Smooth muscle cell (in vitro differentiated cells): Measurements from ENCODE around the gene FBXL15. TPM values are rescaled to one million over a fixed set of nuclear protein-coding genes. Genes with fewer than 3 reads are reported as not detected.

Experiments
- DNase-seq: peaks from one replicate; lab custom pipeline; 2025; ENCODE audit not compliant: unreplicated experiment; lab: John Stamatoyannopoulos, UW
- H2AFZ ChIP-seq: fragments of 200-600 bp; sonication (generic); 2 replicates; pipeline ENCODE4 v1.6.0; 2016; ENCODE audit warnings: antibody characterized with exemption, low read depth, mild to moderate bottlenecking
- H3F3A ChIP-seq: fragments of 200-600 bp; sonication (generic); 2 replicates; pipeline ENCODE4 v1.6.0; 2017; ENCODE audit warnings: antibody characterized with exemption, low read depth
- H3K27ac ChIP-seq: fragments of 200-600 bp; sonication (generic); 2 replicates; pipeline ENCODE4 v1.5.1; 2016; ENCODE audit warnings: low read depth, mild to moderate bottlenecking
- H3K27me3 ChIP-seq: fragments of 200-600 bp; sonication (generic); 2 replicates; pipeline ENCODE4 v1.6.1; 2016; ENCODE audit warnings: low read depth, mild to moderate bottlenecking
- H3K36me3 ChIP-seq: fragments of 200-600 bp; sonication (generic); 2 replicates; pipeline ENCODE4 v1.5.1; 2016; ENCODE audit warnings: low read depth
- H3K4me1 ChIP-seq: fragments of 200-600 bp; sonication (generic); 2 replicates; pipeline ENCODE4 v1.5.1; 2016; ENCODE audit warnings: low read depth
- H3K4me2 ChIP-seq: fragments of 200-600 bp; sonication (generic); 2 replicates; pipeline ENCODE4 v1.6.0; 2016; ENCODE audit warnings: mild to moderate bottlenecking
- H3K4me3 ChIP-seq: fragments of 200-600 bp; sonication (generic); 2 replicates; pipeline ENCODE4 v1.5.1; 2016; ENCODE audit warnings: mild to moderate bottlenecking
- H3K79me2 ChIP-seq: fragments of 200-600 bp; sonication (generic); 2 replicates; pipeline ENCODE4 v1.6.0; 2016; ENCODE audit warnings: low read depth, mild to moderate bottlenecking
- H3K9ac ChIP-seq: fragments of 200-600 bp; sonication (generic); 2 replicates; pipeline ENCODE4 v1.6.0; 2016; ENCODE audit warnings: low read depth
- H3K9me3 ChIP-seq: fragments of 200-600 bp; sonication (generic); replicated peaks from 2 replicates; pipeline ENCODE4 v1.5.1; 2016; ENCODE audit warnings: low read depth
- H4K20me1 ChIP-seq: fragments of 200-600 bp; sonication (generic); 2 replicates; pipeline ENCODE4 v1.6.0; 2016; ENCODE audit warnings: low read depth
- CTCF ChIP-seq: fragments of 200-600 bp; sonication (generic); IDR thresholded peaks from 2 replicates; pipeline ENCODE4 v1.5.1; 2017; ENCODE audit warnings: borderline replicate concordance, mild to moderate bottlenecking, antibody characterized with exemption; ENCODE audit not compliant: insufficient read depth, poor library complexity, severe bottlenecking
- WGBS: methylation state at CpG from one replicate; pipeline ENCODE4 v1.1.7; 2016; ENCODE audit warnings: low lambda C conversion rate; 5-methylcytosine and 5-hydroxymethylcytosine counted together
- microRNA counts: library from miRNA; unstranded; fragments of <30 nt; microRNA quantifications from one replicate; lab custom pipeline; 2016
- microRNA-seq: library from miRNA; unstranded; fragments of <30 nt; microRNA quantifications from one replicate; pipeline ENCODE4, GENCODE V29; 2016; ENCODE audit warnings: borderline number of aligned reads
- polyA plus RNA-seq: library from polyadenylated mRNA; unstranded; fragments of >200 nt; fragmentation: Nextera tagmentation; extraction: Ambion mirVana; gene quantifications from 2 replicates; pipeline ENCODE4 v1.2.1, GENCODE V29; 2016
- small RNA-seq: library from RNA; depleted of rRNA; stranded (forward); fragments of <200 nt; gene quantifications from one replicate; pipeline ENCODE3, GENCODE V24; 2014
- total RNA-seq: library from RNA; depleted of rRNA; stranded (reverse); fragments of >200 nt; gene quantifications from 2 replicates; pipeline ENCODE4 v1.2.3, GENCODE V29; 2014

Gene FBXL15
- total and polyA plus RNA-seq, 2 experiments from 2014 or later: 8.2 to 29.0 TPM

- H2AFZ ChIP-seq: no peak overlapping the region
- no peaks in the 10 kb centered on the region for H3K27me3 ChIP-seq
- no peak overlapping the region for H3K4me2 ChIP-seq
- 78% methylated on average over 6 of the region's 6 CpGs for WGBS
- no peaks in the 10 kb centered on the region for H3K9me3 ChIP-seq
- no peak for DNase-seq
- no peaks in the 10 kb centered on the region for H3K79me2 ChIP-seq
- TF ChIP-seq CTCF: no peak
- H3K4me3 ChIP-seq: no peak overlapping the region
- no peak overlapping the region for H3K9ac ChIP-seq
- H4K20me1 ChIP-seq: no peaks in the 10 kb centered on the region
- H3K4me1 ChIP-seq: no peaks in the 10 kb centered on the region
- no peaks in the 10 kb centered on the region for H3K36me3 ChIP-seq
- no peaks in the 10 kb centered on the region for H3F3A ChIP-seq
- H3K27ac ChIP-seq: no peak overlapping the region
Observed at GRCh38 chr10:102467971-102468438, 47.4 kb downstream of the FBXL15 start.

GRCh38 chr10:102468683-102469082, 48.0 kb downstream of the FBXL15 start:
- TF ChIP-seq CTCF: no peak
- no peak overlapping the region for H2AFZ ChIP-seq

GRCh38 chr10:102470579-102471546, 50.2 kb downstream of the FBXL15 start:
- no peaks in the 10 kb centered on the region for H4K20me1 ChIP-seq
- H3K36me3 ChIP-seq: no peaks in the 10 kb centered on the region
- no peak overlapping the region for H3K4me3 ChIP-seq
- no peaks in the 10 kb centered on the region for H3K9me3 ChIP-seq
- DNase-seq: no peak
- H3K9ac ChIP-seq: no peak overlapping the region
- 98% methylated on average over 30 of the region's 36 CpGs for WGBS
- H3K27ac ChIP-seq: no peak overlapping the region
- no peaks in the 10 kb centered on the region for H3F3A ChIP-seq
- H3K79me2 ChIP-seq: no peaks in the 10 kb centered on the region
- no peak overlapping the region for H3K4me2 ChIP-seq
- H3K27me3 ChIP-seq: no peaks in the 10 kb centered on the region
- no peaks in the 10 kb centered on the region for H3K4me1 ChIP-seq
- TF ChIP-seq CTCF: no peak
- H2AFZ ChIP-seq: no peak overlapping the region

More at GRCh38 chr10:102468683-102469082, 48.0 kb downstream of the FBXL15 start:
- H3K27me3 ChIP-seq: no peaks in the 10 kb centered on the region
- 65% methylated on average over 9 of the region's 9 CpGs for WGBS
- no peak overlapping the region for H3K4me3 ChIP-seq
- H3K9ac ChIP-seq: no peak overlapping the region
- no peaks in the 10 kb centered on the region for H4K20me1 ChIP-seq
- H3K36me3 ChIP-seq: no peaks in the 10 kb centered on the region
- H3K4me1 ChIP-seq: no peaks in the 10 kb centered on the region
- H3K9me3 ChIP-seq: no peaks in the 10 kb centered on the region
- H3F3A ChIP-seq: no peaks in the 10 kb centered on the region
- no peak overlapping the region for H3K27ac ChIP-seq
- H3K4me2 ChIP-seq: no peak overlapping the region
- H3K79me2 ChIP-seq: no peaks in the 10 kb centered on the region
- DNase-seq: no peak

MicroRNAs encoded within 50 kb of the gene (microRNA counts, 767-probe panel; counts per million panel counts)
- microRNA hsa-miR-146b-3p (lab: Ali Mortazavi, UCI) (183 counts per million), microRNA hsa-miR-146b-5p (lab: Ali Mortazavi, UCI) (183 counts per million)

Small RNA genes lying within 50 kb of the gene (microRNA-seq; reads per million reads assigned to microRNA genes)
- gene MIR146B: 6,260 reads per million, percentile 92 among the genes with 10 or more reads in this experiment

Small RNA genes lying within 50 kb of the gene (small RNA-seq; reads per million reads assigned to genes)
- gene MIR146B: 10,417 reads per million, percentile 100 among the genes with 10 or more reads in this experiment

Other genes with a start within 250 kb of the FBXL15 start
- 0.63 and 1.5 TPM in 2 replicates for gene ELOVL3, start 194.5 kb upstream of the FBXL15 start, total RNA-seq
- gene ELOVL3, start 194.5 kb upstream of the FBXL15 start, polyA plus RNA-seq: 1.1 and 1.2 TPM in 2 replicates
- gene PITX3, start 179.3 kb upstream of the FBXL15 start, total RNA-seq: not detected in 2 replicates
- gene PITX3, start 179.3 kb upstream of the FBXL15 start, polyA plus RNA-seq: 2.0 TPM in 2 replicates
- gene GBF1, start 175.3 kb upstream of the FBXL15 start, total RNA-seq: 53.5 and 56.4 TPM in 2 replicates
- 44.4 and 52.8 TPM in 2 replicates for gene GBF1, start 175.3 kb upstream of the FBXL15 start, polyA plus RNA-seq
- 32.6 and 35.9 TPM in 2 replicates for gene NFKB2, start 25.1 kb upstream of the FBXL15 start, total RNA-seq
- gene NFKB2, start 25.1 kb upstream of the FBXL15 start, polyA plus RNA-seq: 38.1 and 44.3 TPM in 2 replicates
- gene PSD, start 2.1 kb upstream of the FBXL15 start, total RNA-seq: 4.1 and 29.1 TPM in 2 replicates
- 31.6 and 33.5 TPM in 2 replicates for gene PSD, start 2.1 kb upstream of the FBXL15 start, polyA plus RNA-seq
- gene CUEDC2, start 11.7 kb downstream of the FBXL15 start, total RNA-seq: 24.7 and 40.9 TPM in 2 replicates
- gene CUEDC2, start 11.7 kb downstream of the FBXL15 start, polyA plus RNA-seq: 111 and 112 TPM in 2 replicates
- 0.09 TPM in 1 of 2 replicates, not detected in the other for gene C10orf95, start 30.7 kb downstream of the FBXL15 start, total RNA-seq
- 0.62 and 0.80 TPM in 2 replicates for gene C10orf95, start 30.7 kb downstream of the FBXL15 start, polyA plus RNA-seq
- 144 and 146 TPM in 2 replicates for gene ACTR1A, start 81.9 kb downstream of the FBXL15 start, total RNA-seq
- gene ACTR1A, start 81.9 kb downstream of the FBXL15 start, polyA plus RNA-seq: 115 and 149 TPM in 2 replicates
- 8.5 and 8.9 TPM in 2 replicates for gene SUFU, start 83.1 kb downstream of the FBXL15 start, total RNA-seq
- gene SUFU, start 83.1 kb downstream of the FBXL15 start, polyA plus RNA-seq: 17.2 and 17.3 TPM in 2 replicates
- gene TRIM8, start 223.6 kb downstream of the FBXL15 start, total RNA-seq: 64.1 and 78.8 TPM in 2 replicates
- gene TRIM8, start 223.6 kb downstream of the FBXL15 start, polyA plus RNA-seq: 77.8 and 78.0 TPM in 2 replicates